SK-N-SH treated with all-trans-retinoic acid at 6 μM for 48 hours (cell line): Measurements from ENCODE around the gene UBTD1.

Experiments used
- ATAC-seq: fragments of 200-7000 bp; cut with Tn5 transposase; 3 replicates; pipeline ENCODE4 v1.9.1; 2020; ENCODE audit warnings: mild to moderate bottlenecking, moderate library complexity
- ARNTL ChIP-seq: fragments of 450-650 bp; formaldehyde crosslinking; IDR thresholded peaks from 2 replicates; pipeline ENCODE4 v1.5.0; 2020; ENCODE audit warnings: low read depth, mild to moderate bottlenecking, moderate library complexity, borderline replicate concordance
- CREB5 ChIP-seq: fragments of 250-450 bp; sonication (Bioruptor Pico); IDR thresholded peaks from 2 replicates; pipeline ENCODE4 v1.5.1; 2020; ENCODE audit warnings: low read depth, mild to moderate bottlenecking, moderate library complexity
- CSDC2 ChIP-seq: fragments of 250-450 bp; sonication (Bioruptor Pico); IDR thresholded peaks from 2 replicates; pipeline ENCODE4 v1.5.0; 2020; ENCODE audit warnings: mild to moderate bottlenecking, moderate library complexity
- CSRNP3 ChIP-seq: fragments of 250-450 bp; sonication (Bioruptor Pico); IDR thresholded peaks from 2 replicates; pipeline ENCODE4 v1.5.1; 2021; ENCODE audit warnings: mild to moderate bottlenecking, moderate library complexity
- ESRRG ChIP-seq: fragments of 250-450 bp; sonication (Bioruptor Pico); IDR thresholded peaks from 2 replicates; pipeline ENCODE4 v1.6.1; 2021; ENCODE audit warnings: mild to moderate bottlenecking
- GLIS3 ChIP-seq: fragments of 250-450 bp; sonication (Bioruptor Pico); IDR thresholded peaks from 2 replicates; pipeline ENCODE4 v1.5.0; 2020; ENCODE audit warnings: mild to moderate bottlenecking, moderate library complexity
- ISL1 ChIP-seq: fragments of 250-450 bp; sonication (Bioruptor Pico); IDR thresholded peaks from 2 replicates; pipeline ENCODE4 v2.1.2; 2022; ENCODE audit warnings: mild to moderate bottlenecking, moderate library complexity
- OSR1 ChIP-seq: fragments of 250-450 bp; sonication (Bioruptor Pico); IDR thresholded peaks from 2 replicates; pipeline ENCODE4 v1.8.0; 2022; ENCODE audit warnings: moderate library complexity, mild to moderate bottlenecking, inconsistent platforms
- PATZ1 ChIP-seq: fragments of 250-450 bp; sonication (Bioruptor Pico); IDR thresholded peaks from 2 replicates; pipeline ENCODE4 v1.8.0; 2020; ENCODE audit warnings: mild to moderate bottlenecking, moderate library complexity, borderline replicate concordance
- PPARA ChIP-seq: fragments of 250-450 bp; sonication (Bioruptor Pico); IDR thresholded peaks from 2 replicates; pipeline ENCODE4 v1.5.0; 2020; ENCODE audit warnings: mild to moderate bottlenecking, borderline replicate concordance
- RARB ChIP-seq: fragments of 250-450 bp; sonication (Bioruptor Pico); IDR thresholded peaks from 2 replicates; pipeline ENCODE4 v1.8.0; 2021; ENCODE audit warnings: mild to moderate bottlenecking, moderate library complexity
- TCF4 ChIP-seq: fragments of 250-450 bp; sonication (Bioruptor Pico); IDR thresholded peaks from 2 replicates; pipeline ENCODE4 v1.8.0; 2021; ENCODE audit warnings: mild to moderate bottlenecking, moderate library complexity, borderline replicate concordance
- TSHZ2 ChIP-seq: fragments of 250-450 bp; sonication (Bioruptor Pico); IDR thresholded peaks from 2 replicates; pipeline ENCODE4 v1.5.0; 2020; ENCODE audit warnings: mild to moderate bottlenecking, moderate library complexity
- ZC3H10 ChIP-seq: fragments of 250-450 bp; sonication (Bioruptor Pico); IDR thresholded peaks from 2 replicates; pipeline ENCODE4 v1.5.1; 2021; ENCODE audit warnings: mild to moderate bottlenecking, moderate library complexity
- ZFP3 ChIP-seq: fragments of 250-450 bp; sonication (Bioruptor Pico); IDR thresholded peaks from 2 replicates; pipeline ENCODE4 v1.5.0; 2020; ENCODE audit warnings: mild to moderate bottlenecking, moderate library complexity
- ZNF565 ChIP-seq: fragments of 450-650 bp; formaldehyde crosslinking; conservative IDR thresholded peaks from 2 replicates; pipeline ENCODE4 v1.5.0; 2020; ENCODE audit warnings: low read depth, mild to moderate bottlenecking, moderate library complexity
- ZNF70 ChIP-seq: fragments of 450-650 bp; formaldehyde crosslinking; IDR thresholded peaks from 2 replicates; pipeline ENCODE4 v1.5.0; 2020; ENCODE audit warnings: mild to moderate bottlenecking, moderate library complexity
- ZNF8 ChIP-seq: fragments of 450-650 bp; formaldehyde crosslinking; IDR thresholded peaks from 2 replicates; pipeline ENCODE4 v1.5.0; 2020; ENCODE audit warnings: mild to moderate bottlenecking, moderate library complexity

The UBTD1 gene

GRCh38 chr10:97512993-97513392, 14.3 kb downstream of the UBTD1 start:
- TF ChIP-seq TSHZ2 (CRISPR knock-in tag), result no peak
- no peak for TF ChIP-seq PATZ1 (CRISPR knock-in tag)
- ATAC-seq, result no peak

GRCh38 chr10:97514344-97514743, 15.6 kb downstream of the UBTD1 start:
- TF ChIP-seq ZNF8 (CRISPR knock-in tag), result no peak
- TF ChIP-seq ZFP3 (CRISPR knock-in tag), result no peak
- no peak for TF ChIP-seq ESRRG (CRISPR knock-in tag)
- TF ChIP-seq ZNF565, result no peak
- TF ChIP-seq ZC3H10, result no peak
- no peak for TF ChIP-seq CREB5 (CRISPR knock-in tag)
- no peak for TF ChIP-seq CSRNP3 (CRISPR knock-in tag)
- no peak for TF ChIP-seq OSR1 (CRISPR knock-in tag)
- TF ChIP-seq CSDC2, result no peak
- no peak for ATAC-seq

- no peak for TF ChIP-seq CREB5 (CRISPR knock-in tag)
- TF ChIP-seq ZNF70 (CRISPR knock-in tag), result no peak
- TF ChIP-seq ZNF8 (CRISPR knock-in tag), result no peak
- no peak for TF ChIP-seq ESRRG (CRISPR knock-in tag)
- no peak for TF ChIP-seq OSR1 (CRISPR knock-in tag)
- no peak for ATAC-seq
Observed at GRCh38 chr10:97515271-97515978, 16.7 kb downstream of the UBTD1 start.

GRCh38 chr10:97517096-97517750, 18.5 kb downstream of the UBTD1 start:
- ATAC-seq, result no peak
- no peak for TF ChIP-seq ZNF8 (CRISPR knock-in tag)
- TF ChIP-seq TCF4, result no peak
- no peak for TF ChIP-seq TSHZ2 (CRISPR knock-in tag)
- no peak for TF ChIP-seq GLIS3
- TF ChIP-seq ZFP3 (CRISPR knock-in tag), result no peak
- TF ChIP-seq ZNF70 (CRISPR knock-in tag), result no peak
- no peak for TF ChIP-seq PPARA
- TF ChIP-seq RARB, result no peak
- TF ChIP-seq CREB5 (CRISPR knock-in tag), result no peak
- TF ChIP-seq ARNTL, result no peak
- TF ChIP-seq ZC3H10, result no peak
- no peak for TF ChIP-seq CSRNP3 (CRISPR knock-in tag)
- no peak for TF ChIP-seq ISL1 (CRISPR knock-in tag)
